ENCODE results near the gene MARVELD1. TPM values are rescaled to one million over a fixed set of nuclear protein-coding genes. Genes with fewer than 3 reads are reported as not detected.

Gene MARVELD1
- total and polyA plus RNA-seq, 2 of the 13 experiments (the other 11 are each of a cell fraction or from before 2014, with no cell fraction given), result not detected

GRCh38 chr10:97737770-97738265 lies 24.3 kb downstream of the MARVELD1 start (continued):
- TF ChIP-seq THAP7 (CRISPR knock-in tag; IDR thresholded peaks at IDR 0.05) (0 out of 2 replicates have a peak, but pooled peaks have one; percentile 0), ZNF576 (CRISPR knock-in tag; IDR thresholded peaks at IDR 0.05) (no peak), CEBPG (CRISPR knock-in tag; IDR thresholded peaks at IDR 0.05) (0 out of 2 replicates have a peak, but pooled peaks have one; percentile 21), PCBP1 (IDR thresholded peaks at IDR 0.05; ENCODE audit: borderline replicate concordance, low read depth, low read length) (no peak), HNF4A (CRISPR knock-in tag; IDR thresholded peaks at IDR 0.05) (no peak), ZKSCAN8 (CRISPR knock-in tag; IDR thresholded peaks at IDR 0.05; ENCODE audit: borderline replicate concordance) (peak; percentile 97), PRMT3 (CRISPR knock-in tag; IDR thresholded peaks at IDR 0.05; ENCODE audit: borderline replicate concordance, low read depth) (0 out of 2 replicates have a peak, but pooled peaks have one; percentile 5), ZNF280B (CRISPR knock-in tag; IDR thresholded peaks at IDR 0.05; ENCODE audit: borderline replicate concordance) (0 out of 2 replicates have a peak, but pooled peaks have one; percentile 1), PHF5A (CRISPR knock-in tag; IDR thresholded peaks at IDR 0.05; ENCODE audit: low read depth, unreplicated experiment) (no peak), GATAD1 (CRISPR knock-in tag; IDR thresholded peaks at IDR 0.05) (no peak), TGIF2 (CRISPR knock-in tag; IDR thresholded peaks at IDR 0.05) (no peak), ZC3H4 (CRISPR knock-in tag; IDR thresholded peaks at IDR 0.05; ENCODE audit: borderline replicate concordance) (no peak), ATF7 (IDR thresholded peaks at IDR 0.05) (no peak), ATF7 (CRISPR knock-in tag; IDR thresholded peaks at IDR 0.05) (no peak), ZSCAN9 (CRISPR knock-in tag; IDR thresholded peaks at IDR 0.05; ENCODE audit: borderline replicate concordance) (no peak), SP1 (IDR thresholded peaks at IDR 0.05) (no peak), SP1 (CRISPR knock-in tag; IDR thresholded peaks at IDR 0.05) (no peak), ZNF263 (CRISPR knock-in tag; IDR thresholded peaks at IDR 0.05) (no peak), SMC3 (IDR thresholded peaks at IDR 0.05; ENCODE audit: low read length) (no peak), ZNF331 (CRISPR knock-in tag; IDR thresholded peaks at IDR 0.05) (peak; percentile 44; the same call in 1 of the 2 replicates), SKIL (CRISPR knock-in tag; IDR thresholded peaks at IDR 0.05; ENCODE audit: borderline replicate concordance) (no peak), SETDB1 (CRISPR knock-in tag; IDR thresholded peaks at IDR 0.05; ENCODE audit: borderline replicate concordance) (peak; percentile 78; the same call in 1 of the 2 replicates), ZNF136 (CRISPR knock-in tag; IDR thresholded peaks at IDR 0.05; ENCODE audit: low read depth) (no peak; the same call in 1 of the 2 replicates), KDM1A (CRISPR knock-in tag; IDR thresholded peaks at IDR 0.05) (0 out of 2 replicates have a peak, but pooled peaks have one; percentile 66), ZNF782 (CRISPR knock-in tag; IDR thresholded peaks at IDR 0.05; ENCODE audit: borderline replicate concordance) (no peak), ZNF879 (CRISPR knock-in tag; IDR thresholded peaks at IDR 0.05) (peak; percentile 38; the same call in 1 of the 2 replicates), ARID2 (CRISPR knock-in tag; IDR thresholded peaks at IDR 0.05; ENCODE audit: borderline replicate concordance) (0 out of 2 replicates have a peak, but pooled peaks have one; percentile 39), SMAD3 (CRISPR knock-in tag; IDR thresholded peaks at IDR 0.05) (no peak), CREB1 (IDR thresholded peaks at IDR 0.05) (no peak), CREB1 (CRISPR knock-in tag; IDR thresholded peaks at IDR 0.05) (no peak)

All from HepG2 (cell line).